Activated naive CD8-positive, alpha-beta T cell treated with anti-CD3 and anti-CD28 coated beads, Interleukin-2, amount 50 U/mL, for 16 hours (primary cell): Measurements from ENCODE around the gene ME3.

Experiments used
- DNase-seq: peaks from one replicate; pipeline ENCODE4 v3.0.0-alpha.2; 2020; ENCODE audit warnings: low read depth, low spot score

The ME3 gene

DNA sequence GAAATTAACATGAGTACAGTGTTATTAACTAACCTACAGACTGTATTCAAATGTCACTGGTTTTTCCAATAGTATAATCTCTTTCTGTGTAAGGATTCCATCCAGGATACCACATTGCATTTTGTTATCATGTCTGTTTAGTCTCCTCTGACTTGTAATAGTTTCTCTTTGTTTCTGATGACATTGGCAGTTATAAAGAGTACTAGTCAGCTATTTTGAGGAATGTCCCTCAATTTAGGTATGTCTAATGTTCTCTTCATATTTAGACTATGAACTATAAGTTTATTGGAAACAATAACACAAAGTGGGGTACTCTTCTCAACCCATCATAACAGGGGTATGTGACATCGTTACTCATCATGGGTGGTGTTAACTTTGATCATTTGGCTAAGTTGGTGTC is 20.3 kb upstream of the ME3 start:
- DNase-seq: no peak

DNA sequence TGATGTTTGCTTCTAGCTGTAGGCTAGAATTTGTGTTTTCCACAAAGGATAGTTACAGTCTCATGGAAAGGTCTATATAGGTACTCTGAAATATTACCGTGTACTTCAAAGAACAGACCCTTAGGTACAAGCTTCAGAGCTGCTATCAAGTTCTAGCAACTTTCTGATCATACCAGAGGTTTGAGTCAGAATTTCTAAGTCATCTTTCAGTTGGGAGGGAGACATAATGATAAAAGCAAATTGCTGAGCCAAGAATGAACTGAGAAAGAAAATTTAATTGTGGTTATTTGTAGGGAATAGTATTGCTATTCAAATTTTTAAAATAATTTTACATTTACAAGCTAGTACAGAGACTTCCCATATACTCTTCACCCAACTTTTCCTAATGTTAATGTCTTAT is 19.9 kb upstream of the ME3 start:
- no peak for DNase-seq

DNA sequence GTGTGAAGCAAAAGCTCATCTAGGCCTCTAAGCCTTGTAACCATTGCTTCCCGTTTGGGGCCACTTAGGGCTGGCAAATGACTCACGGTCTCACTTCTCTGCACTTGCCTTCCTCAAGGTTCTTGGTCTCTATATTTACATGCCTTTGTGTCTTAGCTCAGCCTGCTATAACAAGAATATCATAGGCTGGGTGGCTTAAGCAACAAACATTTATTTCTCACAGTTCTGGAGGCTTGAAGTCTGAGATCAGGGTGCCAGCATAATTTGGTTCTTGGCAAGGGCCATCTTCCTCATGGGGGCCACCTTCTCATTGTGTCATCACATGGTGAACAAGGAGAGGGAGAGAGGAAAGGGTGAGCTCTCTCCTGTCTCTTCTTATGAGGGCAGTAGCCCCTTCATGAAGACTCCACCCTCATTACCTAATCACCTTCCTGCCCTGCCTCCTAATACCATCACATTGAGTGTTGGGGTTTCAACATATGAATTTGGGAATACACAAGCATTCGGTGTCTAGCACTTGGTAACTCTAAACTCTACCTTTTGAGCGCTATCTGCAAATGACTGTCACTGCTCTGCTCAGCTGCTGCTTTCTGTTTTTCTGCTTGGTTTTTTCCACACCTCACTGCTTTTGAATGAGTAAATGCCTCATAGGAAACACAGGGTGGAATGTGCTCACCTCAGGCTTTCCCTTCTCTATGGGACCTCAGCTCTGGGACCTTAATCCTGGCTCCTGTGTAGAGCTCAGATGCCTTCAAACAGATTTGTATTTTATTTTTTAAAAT is 16.2 kb upstream of the ME3 start:
- DNase-seq: no peak

DNA sequence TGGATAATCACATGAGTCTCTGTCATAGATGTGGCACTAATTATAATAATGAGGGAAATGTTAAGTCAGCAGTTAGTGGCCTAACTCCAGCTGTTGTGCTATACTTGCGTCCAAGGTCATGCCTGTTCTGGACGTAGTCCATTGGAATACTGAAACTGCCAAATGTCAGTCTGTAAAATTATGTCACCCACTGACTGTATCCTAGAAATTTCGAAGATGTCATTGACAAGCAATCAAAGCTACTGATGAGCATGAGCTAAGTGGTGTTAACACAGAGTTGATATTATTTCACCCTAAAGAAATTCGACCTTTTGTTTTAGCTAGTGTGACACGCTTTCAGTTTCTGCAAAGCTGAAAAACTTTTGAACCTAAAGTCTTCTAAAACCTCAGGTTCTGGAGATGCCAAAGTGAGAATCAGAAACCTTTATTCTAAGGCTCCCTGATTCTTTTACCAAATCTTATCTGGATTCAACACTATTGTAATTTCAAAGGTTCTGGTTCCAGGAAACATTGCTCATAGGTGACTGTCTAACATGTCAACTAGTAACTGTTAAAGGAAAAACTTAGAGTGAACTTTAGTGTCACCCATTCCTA is 14.9 kb upstream of the ME3 start:
- DNase-seq: no peak

DNA sequence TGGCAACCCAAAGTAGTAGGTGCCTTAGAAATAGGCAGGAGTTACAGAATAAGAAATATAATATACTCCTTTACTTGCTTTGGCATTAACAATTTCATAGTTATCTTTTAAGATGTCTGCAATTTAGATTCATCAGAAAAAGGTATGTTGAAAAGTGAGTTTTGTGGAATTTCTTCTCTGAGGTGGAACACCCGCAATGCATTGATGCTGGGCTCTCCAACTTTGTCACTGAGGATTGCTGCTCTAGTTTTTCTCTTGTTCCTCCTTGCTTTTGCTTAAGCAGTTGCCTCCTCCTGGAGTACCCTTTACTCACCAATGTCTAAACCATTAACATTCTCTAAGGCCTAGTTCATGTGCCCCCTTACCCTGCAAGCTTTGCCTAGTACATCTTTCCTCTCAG is 14.1 kb upstream of the ME3 start:
- DNase-seq: no peak

DNA sequence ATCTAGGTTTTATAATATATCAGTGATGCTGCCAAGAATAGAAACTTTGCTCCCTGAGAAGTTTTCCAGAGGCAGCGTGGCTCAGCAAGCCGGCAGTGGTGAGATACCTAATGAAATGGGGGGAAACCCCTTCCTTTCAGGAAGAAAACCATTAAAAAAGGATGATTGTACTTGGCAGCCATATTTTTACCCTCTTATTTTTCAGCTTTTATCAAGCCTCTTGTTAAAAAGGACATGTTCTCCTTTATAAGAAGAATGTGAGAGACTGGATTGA is 9.0 kb upstream of the ME3 start:
- no peak for DNase-seq

DNA sequence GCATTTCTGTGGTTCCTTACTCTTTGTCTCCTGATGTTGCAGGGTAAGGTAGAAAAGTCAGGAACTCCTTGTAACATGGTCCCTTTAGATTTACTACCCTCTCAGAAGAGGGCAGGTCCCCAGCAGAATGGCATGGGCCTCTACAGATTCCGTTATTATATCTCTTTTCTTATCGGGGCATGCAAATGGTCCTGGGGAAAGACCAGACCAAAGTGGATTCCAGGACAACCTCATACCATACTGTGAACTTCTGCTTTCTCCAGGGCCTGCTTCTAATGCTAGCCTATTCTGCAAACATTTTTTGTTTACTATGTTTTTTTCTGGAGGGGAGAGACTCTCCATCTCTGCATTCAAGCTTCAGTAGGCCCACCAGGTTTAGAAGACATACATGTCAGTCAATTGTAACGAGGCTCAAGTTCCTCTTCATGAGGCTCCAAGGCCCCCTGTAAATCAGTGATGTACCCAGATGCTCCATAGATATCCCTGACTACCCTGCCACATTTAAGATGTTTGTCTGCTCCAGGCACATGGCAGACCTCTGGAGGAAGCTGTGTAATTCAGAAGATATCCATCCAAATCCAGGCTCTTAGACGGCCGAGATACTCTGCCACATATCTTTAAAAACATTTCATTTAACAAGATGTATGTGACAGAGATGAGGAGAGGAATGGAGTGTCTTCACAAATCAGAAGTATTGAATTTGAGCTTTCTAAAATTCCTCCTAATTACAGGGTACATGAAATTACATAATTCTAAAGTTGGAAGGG is 8.5 kb upstream of the ME3 start:
- DNase-seq: no peak

DNA sequence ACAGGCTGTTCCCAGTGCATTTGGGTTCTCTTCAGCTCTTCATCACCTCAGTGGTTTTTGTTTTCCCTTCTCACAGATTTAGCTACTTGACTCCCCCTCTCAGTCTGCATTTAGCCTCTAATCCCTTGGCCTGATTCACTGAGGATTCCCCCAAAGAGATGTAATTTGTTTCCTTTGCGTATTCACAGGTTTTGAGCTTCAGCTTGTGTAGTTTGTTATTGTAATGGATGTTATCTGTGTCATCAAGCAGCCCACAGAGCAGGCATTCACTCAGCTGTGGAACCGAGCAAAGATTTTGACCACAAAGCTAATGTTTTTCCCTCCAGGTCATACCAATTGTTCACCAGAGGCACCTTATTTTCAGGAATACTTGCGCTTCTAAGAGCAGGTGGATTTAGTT is 6.4 kb upstream of the ME3 start:
- DNase-seq: no peak

DNA sequence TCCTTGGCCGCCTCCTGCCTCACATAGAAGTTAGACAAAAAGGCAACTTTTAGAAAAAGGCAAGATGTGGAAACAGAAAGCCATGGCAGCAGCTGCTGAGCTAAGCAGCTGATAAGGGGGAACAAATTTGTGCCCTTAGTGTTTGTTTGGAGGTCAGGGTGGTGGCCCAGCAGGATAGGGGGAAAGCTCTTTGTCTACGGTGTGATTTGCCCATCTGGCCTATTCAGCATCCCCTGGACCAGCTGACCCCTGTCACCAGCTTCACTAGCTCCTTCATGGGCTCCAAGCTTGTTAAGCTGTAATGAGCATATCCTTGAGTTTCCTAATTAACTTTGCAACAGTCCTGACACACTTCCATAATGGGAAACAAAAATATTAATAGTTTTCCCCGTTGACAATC is 5.9 kb upstream of the ME3 start:
- DNase-seq: no peak

DNA sequence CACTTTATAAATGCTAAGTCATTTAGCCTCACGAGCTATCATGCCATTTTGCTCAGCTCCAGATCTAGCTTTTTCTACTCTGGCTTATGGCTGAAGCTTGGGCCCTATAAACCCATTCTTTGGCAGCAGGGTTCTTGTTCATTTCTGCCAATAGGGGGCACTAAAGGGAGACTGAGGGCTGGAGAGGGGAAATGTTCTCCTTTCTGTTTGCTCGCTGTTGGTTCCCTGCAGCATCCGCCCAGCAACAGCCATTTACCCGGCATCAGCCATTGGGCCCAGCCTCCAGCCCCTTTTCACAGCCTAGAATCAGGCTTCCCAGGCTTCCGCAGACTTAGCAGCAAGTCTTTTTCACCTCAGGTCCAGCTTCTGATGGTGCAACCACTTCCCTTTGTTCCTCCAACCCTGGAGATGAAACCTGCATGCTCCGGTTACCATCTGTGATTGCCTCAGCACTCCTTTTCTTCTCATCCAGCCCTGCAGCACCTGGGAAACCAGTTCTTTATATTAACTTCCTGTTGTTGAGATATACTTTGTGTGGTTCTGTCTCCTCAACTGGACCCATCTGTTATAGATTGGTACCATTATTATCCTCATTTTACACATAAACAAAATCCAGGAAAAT is 4.2 kb upstream of the ME3 start:
- no peak for DNase-seq

DNA sequence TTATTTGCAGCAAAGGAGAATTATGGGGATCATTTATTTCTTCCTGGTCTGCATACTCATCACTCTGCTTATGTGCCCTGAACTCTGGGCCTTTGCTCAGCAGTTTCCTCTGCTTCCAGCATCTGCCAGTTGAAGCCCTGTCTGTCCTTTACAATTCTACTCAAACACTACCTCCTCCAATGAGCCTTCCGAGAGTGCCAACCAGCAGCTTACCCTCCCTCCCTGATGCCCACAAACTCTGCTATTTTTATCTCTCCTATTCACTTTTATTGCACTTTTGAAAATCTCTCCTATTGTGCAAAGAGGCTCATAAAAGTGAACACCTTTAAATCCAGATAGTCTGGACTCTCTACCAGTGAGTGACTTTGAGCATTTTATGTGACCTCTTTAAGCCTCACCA is 3.6 kb upstream of the ME3 start:
- no peak for DNase-seq

DNA sequence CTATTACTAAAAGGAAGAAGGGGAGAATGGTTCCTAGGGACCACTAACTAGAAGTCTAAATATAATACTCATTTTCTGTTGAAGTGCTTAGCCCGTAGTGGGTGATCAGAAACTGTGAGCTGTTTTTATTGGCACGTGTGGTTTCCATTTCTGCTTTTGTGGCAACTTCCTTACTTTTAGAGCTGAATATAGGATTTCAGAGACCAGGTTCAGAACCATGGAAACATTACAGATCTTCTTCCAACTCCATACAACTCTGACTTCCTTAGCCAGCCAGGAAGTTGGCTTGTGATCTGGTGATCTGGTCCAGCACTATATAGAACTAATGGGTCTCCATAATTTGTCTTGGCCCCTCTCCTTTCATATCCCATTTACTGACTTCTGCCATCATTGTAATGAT is 2.6 kb upstream of the ME3 start:
- DNase-seq: no peak

DNA sequence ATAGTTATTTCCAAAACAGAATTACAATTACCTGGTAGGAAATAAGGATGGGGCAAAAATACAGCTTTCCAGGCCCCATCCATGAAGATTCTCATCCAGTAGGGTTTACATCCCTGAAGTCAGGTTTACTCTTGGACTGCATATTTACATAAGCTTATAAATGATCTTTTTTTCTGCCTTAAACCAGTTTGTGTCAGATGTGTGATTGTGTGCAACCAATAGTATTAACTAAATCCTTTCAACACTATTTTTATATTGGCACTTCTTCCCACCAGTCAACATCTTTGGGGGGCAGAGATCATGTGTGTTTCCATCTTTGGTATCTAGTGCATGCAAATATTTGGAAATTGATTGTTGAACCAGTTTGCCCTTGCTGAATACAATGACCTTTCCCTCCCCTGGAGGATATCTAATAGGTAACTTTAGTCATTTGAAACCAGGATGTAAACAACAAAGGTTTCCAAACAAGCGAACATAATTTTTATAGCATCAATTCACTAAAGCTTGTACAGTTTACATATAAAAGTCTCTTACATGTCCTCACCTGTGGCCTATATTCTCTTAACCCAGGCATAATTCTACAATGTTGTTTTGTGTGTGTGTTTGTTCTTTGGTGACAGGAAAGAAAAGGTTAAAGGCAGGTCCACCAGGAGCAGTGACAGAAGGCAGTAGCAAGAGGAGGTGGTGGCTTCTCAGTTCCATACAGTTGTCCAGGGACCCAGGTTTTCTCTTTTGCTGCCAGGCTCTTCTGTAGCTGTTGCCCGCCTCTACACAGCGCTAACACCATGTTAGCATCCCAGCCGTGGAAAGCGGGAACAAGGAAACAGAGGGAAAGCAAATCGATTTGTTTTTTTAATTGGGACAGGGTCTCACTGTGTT is 1.7 kb upstream of the ME3 start:
- DNase-seq: no peak

DNA sequence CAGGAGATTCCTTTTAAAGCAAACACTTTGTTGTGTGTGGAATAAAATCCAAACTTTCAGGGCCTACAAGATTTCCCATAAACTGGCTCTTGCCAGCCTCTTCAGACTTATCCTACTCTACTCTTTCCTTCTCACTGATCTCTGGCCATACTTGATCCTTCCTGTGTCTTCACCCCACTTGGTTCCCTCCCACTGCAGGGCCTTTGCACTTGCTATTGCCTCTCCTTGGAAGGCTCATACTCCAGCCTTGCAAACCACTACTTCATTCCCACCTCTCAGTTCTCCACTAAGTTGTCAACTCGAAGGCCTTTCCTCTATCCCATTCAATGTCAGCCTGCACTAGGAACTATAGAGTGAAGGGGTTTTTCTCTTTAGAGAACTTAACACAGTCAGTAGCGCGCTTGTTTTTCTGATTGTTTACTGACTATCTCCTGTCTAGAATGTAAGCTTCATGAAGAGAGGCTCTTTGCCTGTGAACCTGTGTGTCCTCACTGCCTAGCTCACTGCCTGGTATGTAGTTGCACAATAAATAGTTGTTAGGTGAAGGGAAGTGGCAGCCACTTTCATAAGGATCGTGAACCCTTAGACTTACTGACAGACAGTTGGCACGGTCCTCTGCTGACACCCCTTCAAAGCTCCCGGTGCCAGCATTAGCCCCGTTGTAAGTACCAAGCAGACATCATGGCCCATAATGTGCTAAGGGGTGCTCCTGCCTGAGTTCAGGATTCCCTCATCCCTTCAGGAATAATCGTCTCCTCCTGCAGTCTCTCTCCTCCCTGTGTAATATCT is 833 bp upstream of the ME3 start:
- no peak for DNase-seq

DNA sequence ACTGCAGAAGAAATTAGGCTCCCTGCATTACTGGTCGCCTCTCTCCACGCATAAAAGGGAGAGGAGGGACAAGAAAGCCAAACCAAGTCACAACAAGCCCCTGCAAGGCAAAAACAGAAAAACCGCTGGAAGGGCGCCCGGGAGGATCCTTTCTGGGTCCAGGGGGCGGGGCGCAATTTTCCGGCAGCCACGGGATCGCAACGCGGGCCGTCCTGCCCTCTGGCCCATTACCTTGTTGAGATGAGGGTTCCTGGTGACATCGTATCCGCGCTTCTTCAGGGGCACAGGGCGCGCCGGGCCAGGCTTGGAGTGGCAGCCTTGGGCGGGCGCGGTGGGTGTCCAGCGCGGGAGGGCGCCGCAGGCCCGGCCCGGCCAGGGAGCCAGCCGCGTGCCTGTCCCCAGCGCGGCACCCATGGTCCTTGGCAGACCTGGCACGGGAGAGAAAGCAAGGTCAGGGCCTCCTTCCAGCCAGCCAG is 847 bp downstream of the ME3 start:
- no peak for DNase-seq

DNA sequence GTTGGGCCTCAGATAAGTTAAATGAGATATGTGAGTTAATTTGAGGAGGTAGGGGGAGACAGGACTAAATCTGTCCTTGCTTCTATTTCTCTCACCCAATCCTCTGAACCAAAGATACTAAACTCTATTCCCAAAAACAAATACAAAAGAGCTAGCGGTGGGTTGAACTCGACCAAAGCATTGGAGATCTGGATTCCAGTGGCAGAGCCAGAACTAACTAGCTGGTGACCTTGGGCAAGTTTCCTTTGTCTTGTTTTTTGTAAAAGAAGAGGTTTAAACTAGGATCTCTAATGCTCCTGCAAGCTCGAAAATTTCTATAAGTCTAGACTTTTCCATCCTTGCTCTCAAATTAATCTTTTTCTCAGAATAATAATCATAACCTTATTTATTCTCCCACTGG is 1.5 kb downstream of the ME3 start:
- DNase-seq: no peak

DNA sequence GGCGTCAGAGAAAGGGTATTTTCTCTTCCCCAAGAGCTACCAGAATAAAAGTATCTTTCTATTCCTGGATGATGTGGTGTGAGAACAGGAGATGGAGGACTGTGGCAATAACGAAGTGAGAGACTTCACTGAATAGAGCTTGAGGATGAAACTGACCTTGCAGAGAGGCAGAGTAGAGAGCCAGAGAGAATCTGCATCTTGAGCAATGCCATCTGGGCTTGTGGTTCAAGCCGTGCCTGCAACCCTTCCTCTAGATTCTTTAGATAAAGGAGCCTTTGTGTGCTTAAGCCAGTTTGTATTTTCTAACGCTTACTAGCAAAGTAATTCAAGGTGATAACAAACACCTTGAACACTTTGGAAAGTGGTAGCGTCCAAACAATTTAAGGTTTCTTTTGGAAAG is 2.2 kb downstream of the ME3 start:
- DNase-seq: no peak

DNA sequence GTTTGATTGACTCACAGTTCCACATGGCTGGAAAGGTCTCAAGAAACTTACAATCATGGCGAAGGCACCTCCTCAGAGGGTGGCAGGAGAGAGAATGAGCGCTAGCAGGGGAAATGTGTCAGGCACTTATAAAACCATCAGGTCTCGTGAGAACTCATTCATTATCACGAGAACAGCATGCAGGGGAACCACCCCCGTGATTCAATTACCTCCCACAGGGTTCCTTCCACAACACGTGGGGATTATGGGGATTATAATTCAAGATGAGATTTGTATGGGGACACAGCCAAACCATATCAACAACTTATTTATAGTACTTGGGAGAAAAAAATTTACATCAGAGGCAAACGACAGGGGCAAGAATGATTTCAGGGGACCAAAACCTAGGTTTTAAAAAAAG is 3.0 kb downstream of the ME3 start:
- DNase-seq: no peak

DNA sequence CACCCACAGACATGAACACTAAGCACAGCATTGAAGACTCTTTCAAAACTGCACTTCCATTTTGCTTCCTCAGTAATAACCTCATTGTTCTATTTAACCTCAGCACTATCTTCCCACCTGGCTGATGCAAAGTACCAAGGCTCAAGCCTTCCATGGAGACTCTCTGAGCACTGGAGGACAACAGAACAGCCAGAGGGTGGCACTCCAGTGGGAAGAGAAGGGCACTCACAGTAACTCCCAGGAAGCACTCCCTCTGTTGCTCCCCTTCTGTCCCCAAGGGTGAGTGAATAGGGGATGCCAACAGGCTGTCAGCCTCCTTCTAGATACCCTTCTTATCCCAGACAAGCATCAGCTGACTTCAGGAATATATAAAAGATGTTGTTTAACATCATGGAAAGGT is 3.5 kb downstream of the ME3 start:
- DNase-seq: no peak

DNA sequence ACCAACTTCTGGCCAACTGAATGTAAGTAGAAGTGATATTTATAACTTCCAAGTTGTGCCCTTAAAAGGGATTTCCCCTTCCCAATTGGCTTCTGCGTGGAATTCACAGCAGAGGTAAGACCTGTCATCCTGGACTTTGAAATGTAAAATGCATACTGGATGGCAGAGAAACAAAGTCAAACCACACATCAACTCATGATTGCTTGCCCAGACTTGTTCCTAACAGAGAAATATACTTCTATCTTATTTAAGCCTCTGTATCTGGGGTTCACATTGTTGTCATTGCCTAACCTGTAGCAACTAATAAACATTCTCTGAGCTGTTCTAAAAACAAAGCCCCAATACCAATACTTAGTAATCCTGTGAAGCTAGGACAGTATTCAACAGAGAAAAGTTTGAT is 6.2 kb downstream of the ME3 start:
- DNase-seq: no peak

DNA sequence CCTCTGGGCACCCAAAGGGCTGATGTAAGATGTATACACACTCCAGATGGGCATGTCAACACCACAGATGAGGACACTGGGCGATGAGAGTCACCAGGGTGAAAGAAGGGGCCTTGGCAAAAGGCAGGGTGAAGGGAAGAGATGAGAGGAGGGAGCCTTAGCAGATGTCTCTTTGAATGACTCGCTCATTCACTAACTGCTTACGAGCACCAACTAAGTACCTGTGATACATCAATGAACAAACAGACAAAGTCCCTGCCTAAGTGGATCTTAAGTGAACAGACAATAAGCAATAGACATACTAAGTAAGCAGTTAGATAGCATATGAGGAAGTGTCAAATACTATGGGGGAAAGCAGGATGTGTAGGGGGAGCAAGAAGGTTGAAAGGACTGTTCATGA is 7.5 kb downstream of the ME3 start:
- DNase-seq: no peak
